Spleen (tissue), 11 donors: Measurements from ENCODE around the gene LST1. TPM values are rescaled to one million over a fixed set of nuclear protein-coding genes. Genes with fewer than 3 reads are reported as not detected.

Source experiments
- DNase-seq: peaks from one replicate; pipeline ENCODE4 v3.0.0-alpha.2; 2020
- H3K27ac ChIP-seq, 8 donors: fragments of 200-600 bp; sonication (generic) in 7 of 8; 1 replicate in 4 of 8; 2 replicates in 4 of 8; pipeline versions ENCODE4 v1.5.0 to v1.8.0; 2016 to 2021; ENCODE audit warnings: inconsistent platforms in 4 of 8, mild to moderate bottlenecking in 4 of 8, moderate library complexity in 1 of 8
- H3K27me3 ChIP-seq, 7 donors: fragments of 200-600 bp; sonication (generic) in 6 of 7; replicated peaks in 1 of 7; 1 replicate in 4 of 7; 2 replicates in 3 of 7; pipeline versions ENCODE4 v1.5.0 to v1.8.0; 2016 to 2021; ENCODE audit warnings: inconsistent platforms in 3 of 7, mild to moderate bottlenecking in 1 of 7
- H3K36me3 ChIP-seq, 6 donors: fragments of 200-600 bp; sonication (generic) in 5 of 6; 1 replicate in 4 of 6; 2 replicates in 2 of 6; pipeline versions ENCODE4 v1.5.0 to v1.8.0; 2016 to 2021; ENCODE audit warnings: inconsistent platforms in 2 of 6
- H3K4me1 ChIP-seq, 6 donors: fragments of 200-600 bp; sonication (generic) in 5 of 6; 1 replicate in 3 of 6; 2 replicates in 3 of 6; pipeline versions ENCODE4 v1.5.0 to v1.8.0; 2016 to 2021; ENCODE audit warnings: inconsistent platforms in 3 of 6
- H3K4me3 ChIP-seq, 8 donors: fragments of 200-600 bp; sonication (generic) in 7 of 8; 1 replicate in 4 of 8; 2 replicates in 4 of 8; pipeline versions ENCODE4 v1.5.0 to v1.8.0; 2016 to 2021; ENCODE audit warnings: inconsistent platforms in 4 of 8, mild to moderate bottlenecking in 4 of 8, moderate library complexity in 2 of 8
- H3K9me3 ChIP-seq, 8 donors: fragments of 200-600 bp; sonication (generic) in 7 of 8; 1 replicate in 4 of 8; 2 replicates in 4 of 8; pipeline versions ENCODE4 v1.5.0 to v1.8.0; 2016 to 2021; ENCODE audit warnings: inconsistent platforms in 4 of 8
- CTCF ChIP-seq, 11 experiments: fragments of 200-600 bp in 7 of 11; fragments of 450-650 bp in 4 of 11; sonication (generic) in 4 of 11; IDR thresholded peaks in 8 of 11; conservative IDR thresholded peaks in 3 of 11; 1 replicate in 7 of 11; 2 replicates in 4 of 11; pipeline versions ENCODE4 v1.4.0 to v1.8.0; 2016 to 2021; ENCODE audit warnings: antibody characterized with exemption in 11 of 11, inconsistent platforms in 4 of 11, mild to moderate bottlenecking in 1 of 11
- POLR2A ChIP-seq, 3 donors: fragments of 450-650 bp; IDR thresholded peaks; one replicate each; pipeline ENCODE4 v1.5.1; 2017; ENCODE audit warnings: antibody characterized with exemption in 3 of 3, mild to moderate bottlenecking in 1 of 3
- POLR2AphosphoS5 ChIP-seq, 3 donors: sonication (generic); formaldehyde crosslinking; IDR thresholded peaks; one replicate each; pipeline ENCODE4 v1.5.1; 2017; ENCODE audit warnings: antibody characterized with exemption in 3 of 3
- WGBS, 5 donors: extraction: QIAGEN DNeasy Blood & Tissue Kit in 3 of 5; methylation state at CpG; one replicate each; pipeline versions ENCODE4 v1.1.5 to v1.1.7; 2013 to 2018; 5-methylcytosine and 5-hydroxymethylcytosine counted together
- intact Hi-C: fragments of 100-400 bp; cut with DNase I; formaldehyde crosslinking; loops from one replicate; pipeline ENCODE4 v1.15.0; 2023; ENCODE audit warnings: low total_unique reads
- polyA plus RNA-seq, 3 donors: library from polyadenylated mRNA; stranded (reverse); fragments of 200-250 nt; gene quantifications; one replicate each; pipeline ENCODE4 v1.2.1, GENCODE V29; 2013
- total RNA-seq, 7 donors: library from RNA; depleted of rRNA in 3 of 7; stranded (reverse); fragments of >200 nt in 3 of 7; fragmentation: NEBNext Ultra II Directional in 4 of 7; extraction: Animal tissue kit (Norgen Biotek cat#: 25700) in 4 of 7; gene quantifications; one replicate each; pipeline versions ENCODE4 v1.1.0 to v1.2.1, GENCODE V29; 2016 to 2021
- donor health status: healthy with polysubstance abuse.
- donor health status: DM: no; HTN: no; CAD: no; lungs with moderate emphysema.
- donor health status: DM: no; HTN: no; CAD: no.
- donor health status: Bipolar disorder and iron deficiency.
- donor health status: healthy.
- donor health status: DM: no; HTN: no; CAD: no.
- donor health status: DM: yes; HTN: yes; CAD: no.

The LST1 gene
- total and polyA plus RNA-seq, 10 donors: 128 to 268 (median 208) TPM

- Histone ChIP-seq H3K27ac (peak overlapping the region; percentile 75 to 92 (median 90)), H3K4me3 (peak overlapping the region in 7 of 8 donors; percentile 1 to 64 (median 26)), H3K27me3 (no peaks in the 10 kb centered on the region), H3K9me3 (no peaks in the 10 kb centered on the region), H3K36me3 (peaks cover 0 to 32% (median 0%) of the 10 kb centered on the region in 6 donors), H3K4me1 (peaks cover 71 to 99% (median 81%) of the 10 kb centered on the region in 6 donors)
- no peak for TF ChIP-seq CTCF (IDR thresholded peaks at IDR 0.05 in 8 of 11, conservative IDR thresholded peaks at IDR 0.05 in 3 of 11)
- peak in 1 of 3 donors; percentile 46 for TF ChIP-seq POLR2AphosphoS5 (IDR thresholded peaks at IDR 0.05)
- intact Hi-C loops: no loop called here
- 65 to 70% (median 65%) methylated on average over 8 of the region's 8 CpGs for WGBS, 5 donors
- DNase-seq: no peak
Observed at GRCh38 chr6:31558318-31558625, 27.8 kb upstream of the LST1 start.

DNA sequence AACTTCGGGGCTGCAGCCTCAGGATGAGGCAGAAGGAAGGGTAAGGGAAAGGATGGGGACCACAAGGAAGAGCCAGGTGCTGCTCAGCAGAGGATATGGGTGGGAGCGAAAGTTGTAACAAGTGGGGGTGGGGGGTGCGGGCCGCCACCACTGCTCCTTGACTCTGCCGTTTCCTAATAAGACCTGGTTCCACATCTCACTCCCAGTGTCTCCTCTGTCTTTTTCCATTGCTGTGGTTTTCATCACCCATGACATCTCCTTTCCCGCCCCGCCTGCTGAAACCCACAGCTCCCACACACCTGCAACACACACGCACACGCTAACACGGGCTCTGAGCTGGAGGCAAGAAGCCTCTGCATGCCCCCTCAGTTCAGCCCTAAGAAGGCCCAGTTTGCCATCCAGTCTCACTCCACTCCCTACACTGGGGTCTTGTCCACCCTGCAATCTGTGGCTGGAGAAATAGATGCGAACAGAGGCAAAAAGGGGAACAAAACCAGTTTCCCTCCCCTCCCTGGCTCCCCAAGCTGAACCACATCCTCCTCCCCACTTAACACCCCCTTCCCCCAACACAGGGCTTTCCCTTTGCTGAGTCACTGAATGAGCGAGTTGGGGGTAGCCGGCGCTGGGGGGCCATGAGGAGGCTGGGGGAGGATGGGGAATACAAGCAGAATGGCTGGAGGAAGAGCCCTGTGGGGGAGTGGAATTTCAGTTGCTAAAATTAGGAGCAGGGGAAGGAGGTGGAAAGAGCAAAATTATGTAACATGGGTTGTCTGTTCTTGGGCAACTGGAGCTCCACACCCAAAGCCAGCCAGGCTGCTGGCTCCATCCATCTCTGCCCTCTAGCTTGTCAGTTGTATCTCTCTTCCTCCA lies 27.2 kb upstream of the LST1 start:
- TF ChIP-seq CTCF (IDR thresholded peaks at IDR 0.05 in 8 of 11, conservative IDR thresholded peaks at IDR 0.05 in 3 of 11) (no peak), POLR2AphosphoS5 (IDR thresholded peaks at IDR 0.05) (peak in 2 of 3 donors; percentile 67 to 72), POLR2A (IDR thresholded peaks at IDR 0.05) (peak in 1 of 3 donors; percentile 27)
- intact Hi-C loops: no loop called here
- Histone ChIP-seq H3K36me3 (peaks cover 0 to 26% (median 0%) of the 10 kb centered on the region in 6 donors), H3K27me3 (no peaks in the 10 kb centered on the region), H3K4me3 (peak overlapping the region in 7 of 8 donors; percentile 1 to 64 (median 26)), H3K27ac (peak overlapping the region; percentile 75 to 92 (median 90)), H3K9me3 (no peaks in the 10 kb centered on the region), H3K4me1 (peaks cover 76 to 99% (median 84%) of the 10 kb centered on the region in 6 donors)
- 10 to 32% (median 23%) methylated on average over 14 of the region's 14 CpGs for WGBS, 5 donors
- peak; percentile 88 for DNase-seq

- intact Hi-C loops: no loop called here
- WGBS, 5 donors: 17 to 31% (median 20%) methylated on average over 4 of the region's 4 CpGs
Observed at GRCh38 chr6:31559606-31559957, 26.5 kb upstream of the LST1 start.

More at GRCh38 chr6:31559606-31559957, 26.5 kb upstream of the LST1 start:
- no peaks in the 10 kb centered on the region for H3K27me3 ChIP-seq
- no peaks in the 10 kb centered on the region for H3K9me3 ChIP-seq
- peak overlapping the region in 7 of 8 donors; percentile 1 to 64 (median 26) for H3K4me3 ChIP-seq
- H3K4me1 ChIP-seq: peaks cover 76 to 99% (median 85%) of the 10 kb centered on the region in 6 donors
- DNase-seq: no peak
- peaks cover 0 to 20% (median 0%) of the 10 kb centered on the region in 6 donors for H3K36me3 ChIP-seq
- no peak for TF ChIP-seq POLR2A (IDR thresholded peaks at IDR 0.05)
- TF ChIP-seq CTCF (IDR thresholded peaks at IDR 0.05 in 8 of 11, conservative IDR thresholded peaks at IDR 0.05 in 3 of 11): no peak
- no peak for TF ChIP-seq POLR2AphosphoS5 (IDR thresholded peaks at IDR 0.05)
- H3K27ac ChIP-seq: peak overlapping the region; percentile 75 to 92 (median 90)
